GM19035 (cell line): ENCODE data around the gene HOXA6.

Experiments used
- ATAC-seq: cut with Tn5 transposase; IDR thresholded peaks from one replicate; pipeline ENCODE4 v1.9.1; 2021; ENCODE audit not compliant: unreplicated experiment

The HOXA6 gene

GRCh38 chr7:27147199-27148030 lies at the start of gene HOXA6:
Gene HOXA6 (minus strand): TSS chr7:27147774. CDS start chr7:27147749, 25 bp downstream.
- ATAC-seq, result no peak

GRCh38 chr7:27196287-27196767 lies 48.8 kb upstream of the HOXA6 start:
- no peak for ATAC-seq

- ATAC-seq, result no peak
These were observed 47.3 kb upstream of the HOXA6 start for GRCh38 chr7:27194686-27195379.

- ATAC-seq, result no peak
These were observed 46.4 kb upstream of the HOXA6 start for GRCh38 chr7:27194002-27194352.

GRCh38 chr7:27193335-27194001 lies 45.9 kb upstream of the HOXA6 start:
- ATAC-seq, result no peak

- ATAC-seq, result no peak
These were observed 45.2 kb upstream of the HOXA6 start for GRCh38 chr7:27192546-27193334.

- ATAC-seq, result no peak
These were observed 44.4 kb upstream of the HOXA6 start for GRCh38 chr7:27191833-27192545.

- ATAC-seq, result no peak
These were observed 43.7 kb upstream of the HOXA6 start for GRCh38 chr7:27191161-27191731.

GRCh38 chr7:27189997-27190748 lies 42.6 kb upstream of the HOXA6 start:
- no peak for ATAC-seq

GRCh38 chr7:27189295-27189996 lies 41.9 kb upstream of the HOXA6 start:
- no peak for ATAC-seq

GRCh38 chr7:27188386-27189294 lies 41.1 kb upstream of the HOXA6 start:
- ATAC-seq, result no peak

GRCh38 chr7:27187475-27188385 lies 40.2 kb upstream of the HOXA6 start:
- no peak for ATAC-seq

GRCh38 chr7:27186668-27187474 lies 39.3 kb upstream of the HOXA6 start:
- no peak for ATAC-seq

GRCh38 chr7:27185854-27186667 lies 38.5 kb upstream of the HOXA6 start:
- ATAC-seq, result no peak
